H1 (cell line): ENCODE measurements around the gene CIAO2A. TPM values are rescaled to one million over a fixed set of nuclear protein-coding genes. Genes with fewer than 3 reads are reported as not detected.

ENCODE experiments used
- EP300 ChIP-seq, 2 experiments: IDR thresholded peaks; 1 replicate in 1 of 2; 2 replicates in 1 of 2; pipeline ENCODE4 v1.6.1; 2011 to 2012; ENCODE audit warnings: low read depth in 2 of 2, low read length in 2 of 2, mild to moderate bottlenecking in 2 of 2, borderline replicate concordance in 1 of 2, inconsistent platforms in 1 of 2, moderate library complexity in 1 of 2
- TAF1 ChIP-seq: IDR thresholded peaks from 2 replicates; pipeline ENCODE4 v1.6.1; 2011; ENCODE audit warnings: mild to moderate bottlenecking, low read depth, low read length
- polyA plus RNA-seq, 7 experiments: library from polyadenylated mRNA; depleted of rRNA in 3 of 7; stranded (reverse) in 5 of 7; unstranded in 2 of 7; fragments of >200 nt in 5 of 7; fragments of 200-250 nt in 2 of 7; gene quantifications; 1 replicate in 5 of 7; 2 replicates in 1 of 7; 4 replicates in 1 of 7; pipeline versions ENCODE4 v1.2.1 to v1.2.3, GENCODE V29; 2011 to 2013; ENCODE audit warnings: missing spikeins in 2 of 7, mixed read lengths in 2 of 7
- total RNA-seq: library from RNA; stranded (reverse); fragmentation: NEBNext Ultra II Directional; extraction: Animal tissue kit (Norgen Biotek cat#: 25700); gene quantifications from 2 replicates; pipeline ENCODE4 v1.2.1, GENCODE V29; 2021
- TF ChIP-seq, protein P1 (sequence below), 3 experiments: IDR thresholded peaks; 1 replicate in 2 of 3; 2 replicates in 1 of 3; pipeline versions ENCODE4 v1.5.1 to v1.6.1; 2011; ENCODE audit warnings: low read length in 3 of 3, mild to moderate bottlenecking in 3 of 3, inconsistent platforms in 2 of 3, low read depth in 1 of 3, moderate library complexity in 1 of 3; ENCODE audit not compliant: insufficient read depth in 1 of 3; ENCODE audit errors: control extremely low read depth in 1 of 3

The CIAO2A gene
- total and polyA plus RNA-seq, 2 of the 8 experiments (the other 6 are each of a cell fraction or from before 2014, with no cell fraction given): 76.4 to 86.5 TPM

- TF ChIP-seq EP300 (IDR thresholded peaks at IDR 0.05; ENCODE audit: borderline replicate concordance in 1 of 2, low read depth in 2 of 2, low read length in 2 of 2) (no peak), TAF1 (no peak)
- TF ChIP-seq, protein P1, sequence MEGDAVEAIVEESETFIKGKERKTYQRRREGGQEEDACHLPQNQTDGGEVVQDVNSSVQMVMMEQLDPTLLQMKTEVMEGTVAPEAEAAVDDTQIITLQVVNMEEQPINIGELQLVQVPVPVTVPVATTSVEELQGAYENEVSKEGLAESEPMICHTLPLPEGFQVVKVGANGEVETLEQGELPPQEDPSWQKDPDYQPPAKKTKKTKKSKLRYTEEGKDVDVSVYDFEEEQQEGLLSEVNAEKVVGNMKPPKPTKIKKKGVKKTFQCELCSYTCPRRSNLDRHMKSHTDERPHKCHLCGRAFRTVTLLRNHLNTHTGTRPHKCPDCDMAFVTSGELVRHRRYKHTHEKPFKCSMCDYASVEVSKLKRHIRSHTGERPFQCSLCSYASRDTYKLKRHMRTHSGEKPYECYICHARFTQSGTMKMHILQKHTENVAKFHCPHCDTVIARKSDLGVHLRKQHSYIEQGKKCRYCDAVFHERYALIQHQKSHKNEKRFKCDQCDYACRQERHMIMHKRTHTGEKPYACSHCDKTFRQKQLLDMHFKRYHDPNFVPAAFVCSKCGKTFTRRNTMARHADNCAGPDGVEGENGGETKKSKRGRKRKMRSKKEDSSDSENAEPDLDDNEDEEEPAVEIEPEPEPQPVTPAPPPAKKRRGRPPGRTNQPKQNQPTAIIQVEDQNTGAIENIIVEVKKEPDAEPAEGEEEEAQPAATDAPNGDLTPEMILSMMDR (IDR thresholded peaks at IDR 0.05; ENCODE audit: control extremely low read depth in 1 of 3, insufficient read depth in 1 of 3, low read depth in 1 of 3, low read length in 3 of 3): peak in 2 of 3 experiments; percentile 25 to 29; a peak in 2 of 4 replicates
- TF ChIP-seq, all 59 proteins: peak for 6
Measured at GRCh38 chr15:64024172-64025050, 69.2 kb downstream of the CIAO2A start (continued).
